Erythroblast (primary cell): ENCODE data around the gene CD53.

Experiments used
- GATA1 ChIP-seq: IDR thresholded peaks from 2 replicates; pipeline ENCODE4 v1.6.1; 2011; ENCODE audit warnings: low read depth, mild to moderate bottlenecking, control low read depth, low read length, moderate library complexity
- POLR2A ChIP-seq: IDR thresholded peaks from 2 replicates; pipeline ENCODE4 v1.6.1; 2011; ENCODE audit warnings: mild to moderate bottlenecking, low read length

GRCh38 chr1:110899458-110899843 is 26.5 kb downstream of the CD53 start:
- TF ChIP-seq POLR2A = no peak
- TF ChIP-seq GATA1 = no peak
